CD14-positive monocyte (primary cell): ENCODE results near the gene NPTX2. TPM values are rescaled to one million over a fixed set of nuclear protein-coding genes. Genes with fewer than 3 reads are reported as not detected.

ENCODE experiments used
- DNase-seq, 3 donors: peaks; one replicate each; pipeline ENCODE4 v3.0.0-alpha.2; 2011 to 2022
- H2AFZ ChIP-seq: 2 replicates; pipeline ENCODE4 v1.6.0; 2012; ENCODE audit warnings: mild to moderate bottlenecking, low read depth, low read length, inconsistent platforms; ENCODE audit not compliant: insufficient read depth, poor library complexity, severe bottlenecking
- H3K27ac ChIP-seq, 2 donors: 1 replicate in 1 of 2; 2 replicates in 1 of 2; pipeline ENCODE4 v1.5.1; 2012 to 2013; ENCODE audit warnings: low read length in 2 of 2, control low read depth in 1 of 2, inconsistent platforms in 1 of 2, low read depth in 1 of 2, mild to moderate bottlenecking in 1 of 2
- H3K27me3 ChIP-seq, 2 donors: one replicate each; pipeline versions ENCODE4 v1.6.0 to v1.6.1; 2011 to 2013; ENCODE audit warnings: low read length in 2 of 2; ENCODE audit not compliant: control insufficient read depth in 2 of 2, insufficient read depth in 2 of 2
- H3K36me3 ChIP-seq, 2 donors: replicated peaks in 1 of 2; 1 replicate in 1 of 2; 2 replicates in 1 of 2; pipeline versions ENCODE4 v1.5.1 to v1.6.1; 2012 to 2013; ENCODE audit warnings: low read length in 2 of 2, control low read depth in 1 of 2, inconsistent platforms in 1 of 2, mild to moderate bottlenecking in 1 of 2; ENCODE audit not compliant: insufficient read depth in 2 of 2, control insufficient read depth in 1 of 2
- H3K4me1 ChIP-seq, 2 donors: 1 replicate in 1 of 2; 2 replicates in 1 of 2; pipeline versions ENCODE4 v1.5.1 to v1.6.1; 2012 to 2013; ENCODE audit warnings: low read length in 2 of 2, control low read depth in 1 of 2, inconsistent platforms in 1 of 2, mild to moderate bottlenecking in 1 of 2, moderate library complexity in 1 of 2; ENCODE audit not compliant: insufficient read depth in 2 of 2, control insufficient read depth in 1 of 2
- H3K4me2 ChIP-seq: replicated peaks from 2 replicates; pipeline ENCODE3; 2012; ENCODE audit warnings: low read length, moderate library complexity, mild to moderate bottlenecking; ENCODE audit not compliant: poor library complexity, severe bottlenecking; ENCODE audit errors: extremely low read depth
- H3K4me3 ChIP-seq, 3 experiments: fragments of 200-600 bp in 1 of 3; sonication (generic) in 1 of 3; replicated peaks in 1 of 3; 1 replicate in 2 of 3; 2 replicates in 1 of 3; pipeline ENCODE4 v1.5.1; 2011 to 2013; ENCODE audit warnings: low read length in 3 of 3, mild to moderate bottlenecking in 3 of 3, control low read depth in 2 of 3, low read depth in 2 of 3, inconsistent platforms in 1 of 3, moderate library complexity in 1 of 3
- H3K79me2 ChIP-seq: 2 replicates; pipeline ENCODE4 v1.6.0; 2012; ENCODE audit warnings: mild to moderate bottlenecking, control low read depth, inconsistent platforms, low read length, moderate library complexity; ENCODE audit not compliant: insufficient read depth
- H3K9ac ChIP-seq: 2 replicates; pipeline ENCODE4 v1.6.0; 2017; ENCODE audit warnings: low read length, mild to moderate bottlenecking; ENCODE audit not compliant: insufficient read depth, poor library complexity, severe bottlenecking
- H3K9me3 ChIP-seq, 2 donors: replicated peaks in 1 of 2; 1 replicate in 1 of 2; 2 replicates in 1 of 2; pipeline versions ENCODE4 v1.5.1 to v1.6.1; 2012 to 2013; ENCODE audit warnings: low read length in 2 of 2, control low read depth in 1 of 2; ENCODE audit not compliant: control insufficient read depth in 1 of 2, insufficient read depth in 1 of 2
- H4K20me1 ChIP-seq: 2 replicates; pipeline ENCODE4 v1.6.0; 2012; ENCODE audit warnings: mild to moderate bottlenecking, low read length, control low read depth, moderate library complexity; ENCODE audit not compliant: insufficient read depth
- H3K27ac Mint-ChIP-seq, 7 donors: one replicate each; pipeline ENCODE4 v1.8.0; 2020; ENCODE audit warnings: mild to moderate bottlenecking in 7 of 7, mixed read lengths in 7 of 7, moderate library complexity in 6 of 7, inconsistent platforms in 2 of 7
- H3K27me3 Mint-ChIP-seq, 3 donors: one replicate each; pipeline ENCODE4 v1.8.0; 2021 to 2022; ENCODE audit warnings: low read depth in 3 of 3, mild to moderate bottlenecking in 3 of 3, mixed read lengths in 3 of 3, moderate library complexity in 3 of 3, inconsistent platforms in 1 of 3
- H3K36me3 Mint-ChIP-seq, 2 donors: one replicate each; pipeline ENCODE4 v1.8.0; 2020; ENCODE audit warnings: mixed read lengths in 2 of 2, inconsistent platforms in 1 of 2, mild to moderate bottlenecking in 1 of 2
- H3K4me1 Mint-ChIP-seq: one replicate; pipeline ENCODE4 v1.8.0; 2020; ENCODE audit warnings: mild to moderate bottlenecking, mixed read lengths
- H3K4me3 Mint-ChIP-seq, 2 donors: one replicate each; pipeline ENCODE4 v1.8.0; 2020; ENCODE audit warnings: mild to moderate bottlenecking in 2 of 2, mixed read lengths in 2 of 2, moderate library complexity in 1 of 2
- H3K9me3 Mint-ChIP-seq, 7 donors: one replicate each; pipeline ENCODE4 v1.8.0; 2020 to 2022; ENCODE audit warnings: mixed read lengths in 7 of 7, mild to moderate bottlenecking in 6 of 7, moderate library complexity in 6 of 7, inconsistent platforms in 2 of 7
- WGBS: methylation state at CpG from one replicate; pipeline ENCODE4 v1.1.5; 2013; ENCODE audit warnings: missing lambda C conversion rate; ENCODE audit not compliant: insufficient coverage; 5-methylcytosine and 5-hydroxymethylcytosine counted together
- intact Hi-C, 2 donors: fragments of 100-400 bp; cut with micrococcal nuclease; formaldehyde crosslinking; loops; one replicate each; pipeline versions ENCODE4 v1.15.0 to v1.15.1; 2023
- polyA plus RNA-seq, 3 donors: library from polyadenylated mRNA; depleted of rRNA in 1 of 3; unstranded in 2 of 3; stranded (reverse) in 1 of 3; fragments of 300-500 nt in 2 of 3; fragments of >200 nt in 1 of 3; fragmentation: Illumina TruSeq in 2 of 3; gene quantifications; 1 replicate in 2 of 3; 2 replicates in 1 of 3; pipeline ENCODE4 v1.2.3, GENCODE V29; 2012 to 2021
- TF ChIP-seq, protein P1 (sequence below): fragments of 200-600 bp; IDR thresholded peaks from one replicate; pipeline ENCODE4 v1.8.0; 2022; ENCODE audit warnings: antibody characterized with exemption, mild to moderate bottlenecking

Gene NPTX2
- polyA plus RNA-seq, 3 donors = not detected

DNA sequence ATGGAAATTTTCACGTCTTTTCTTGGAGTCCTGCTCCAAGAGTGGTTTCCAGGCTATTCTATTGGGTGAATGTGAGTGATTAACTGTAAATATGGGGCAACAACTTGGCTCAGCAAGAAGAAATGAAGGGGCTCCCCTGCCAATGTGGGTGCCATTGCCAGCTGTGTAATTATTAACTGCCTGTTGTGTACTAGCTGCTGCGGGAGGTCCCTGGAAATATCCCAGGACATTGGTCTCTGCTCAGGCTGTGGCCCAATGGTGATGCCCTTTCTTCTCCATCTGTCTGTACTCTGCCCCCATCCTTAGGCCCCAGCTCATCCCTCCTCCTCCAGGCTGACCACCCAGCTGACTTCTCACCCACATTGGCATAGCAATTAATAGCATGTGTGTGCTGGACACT is 29.4 kb downstream of the NPTX2 start:
- Histone ChIP-seq H3K27ac (no peak overlapping the region), H3K4me1 (peaks cover 0 to 6% of the 10 kb centered on the region in 2 donors), H3K27me3 (no peaks in the 10 kb centered on the region), H3K9me3 (peaks cover 0 to 4% of the 10 kb centered on the region in 2 donors), H3K9ac (no peak overlapping the region), H2AFZ (no peak overlapping the region), H4K20me1 (no peaks in the 10 kb centered on the region), H3K36me3 (no peaks in the 10 kb centered on the region), H3K79me2 (no peaks in the 10 kb centered on the region), H3K4me2 (no peak overlapping the region), H3K4me3 (no peak overlapping the region)
- no peak for DNase-seq
- WGBS = 85% methylated on average over 2 of the region's 2 CpGs
- Mint-ChIP-seq H3K4me1 (peaks cover 8% of the 10 kb centered on the region), H3K27ac (no peak overlapping the region), H3K27me3 (peaks cover 0 to 4% (median 1%) of the 10 kb centered on the region in 3 donors), H3K36me3 (no peaks in the 10 kb centered on the region), H3K4me3 (no peak overlapping the region), H3K9me3 (peaks cover 0 to 9% (median 3%) of the 10 kb centered on the region in 7 donors)
- intact Hi-C loops = no loop called here
- TF ChIP-seq, protein P1, sequence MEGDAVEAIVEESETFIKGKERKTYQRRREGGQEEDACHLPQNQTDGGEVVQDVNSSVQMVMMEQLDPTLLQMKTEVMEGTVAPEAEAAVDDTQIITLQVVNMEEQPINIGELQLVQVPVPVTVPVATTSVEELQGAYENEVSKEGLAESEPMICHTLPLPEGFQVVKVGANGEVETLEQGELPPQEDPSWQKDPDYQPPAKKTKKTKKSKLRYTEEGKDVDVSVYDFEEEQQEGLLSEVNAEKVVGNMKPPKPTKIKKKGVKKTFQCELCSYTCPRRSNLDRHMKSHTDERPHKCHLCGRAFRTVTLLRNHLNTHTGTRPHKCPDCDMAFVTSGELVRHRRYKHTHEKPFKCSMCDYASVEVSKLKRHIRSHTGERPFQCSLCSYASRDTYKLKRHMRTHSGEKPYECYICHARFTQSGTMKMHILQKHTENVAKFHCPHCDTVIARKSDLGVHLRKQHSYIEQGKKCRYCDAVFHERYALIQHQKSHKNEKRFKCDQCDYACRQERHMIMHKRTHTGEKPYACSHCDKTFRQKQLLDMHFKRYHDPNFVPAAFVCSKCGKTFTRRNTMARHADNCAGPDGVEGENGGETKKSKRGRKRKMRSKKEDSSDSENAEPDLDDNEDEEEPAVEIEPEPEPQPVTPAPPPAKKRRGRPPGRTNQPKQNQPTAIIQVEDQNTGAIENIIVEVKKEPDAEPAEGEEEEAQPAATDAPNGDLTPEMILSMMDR = no peak

- Mint-ChIP-seq H3K4me1 (peaks cover under 1% of the 10 kb centered on the region), H3K4me3 (no peak overlapping the region), H3K9me3 (peaks cover 0 to 9% (median 3%) of the 10 kb centered on the region in 7 donors), H3K27ac (no peak overlapping the region), H3K36me3 (no peaks in the 10 kb centered on the region), H3K27me3 (peaks cover 0 to 4% (median 1%) of the 10 kb centered on the region in 3 donors)
- WGBS = 86% methylated on average over 4 of the region's 4 CpGs
- Histone ChIP-seq H3K4me3 (no peak overlapping the region), H3K9me3 (peaks cover 0 to 4% of the 10 kb centered on the region in 2 donors), H3K4me2 (no peak overlapping the region), H2AFZ (no peak overlapping the region), H3K79me2 (no peaks in the 10 kb centered on the region), H3K36me3 (no peaks in the 10 kb centered on the region), H3K27ac (no peak overlapping the region), H4K20me1 (no peaks in the 10 kb centered on the region), H3K4me1 (no peaks in the 10 kb centered on the region), H3K27me3 (no peaks in the 10 kb centered on the region), H3K9ac (no peak overlapping the region)
- intact Hi-C loops = no loop called here
- TF ChIP-seq, protein P1 = no peak
- DNase-seq = no peak
Observed at GRCh38 chr7:98647326-98647725, 30.2 kb downstream of the NPTX2 start.
